SK-N-SH (cell line): ENCODE results near the gene CDH26. TPM values are rescaled to one million over a fixed set of nuclear protein-coding genes. Genes with fewer than 3 reads are reported as not detected.

Experiments
- CTCF ChIA-PET: fragments of 300-600, 350-600 bp; formaldehyde crosslinking; extraction: SDS; loops from one replicate; lab custom pipeline; 2021; lab: Yijun Ruan, JAX
- POLR2A ChIA-PET: fragments of 350-600 bp; sonication (Branson Sonifier 250); formaldehyde crosslinking; extraction: SDS; loops from one replicate; lab custom pipeline; 2020; ENCODE audit warnings: antibody characterized with exemption, inconsistent platforms; lab: Yijun Ruan, JAX
- DNase-seq: peaks from one replicate; pipeline ENCODE4 v3.0.0; 2012
- H2AFZ ChIP-seq: fragments of 200-600 bp; sonication (generic); 2 replicates; pipeline ENCODE4 v1.8.1; 2016; ENCODE audit warnings: antibody characterized with exemption, mild to moderate bottlenecking, low read depth
- H3F3A ChIP-seq: fragments of 200-600 bp; sonication (generic); replicated peaks from 2 replicates; pipeline ENCODE3; 2016; ENCODE audit warnings: antibody characterized with exemption, mild to moderate bottlenecking; ENCODE audit not compliant: insufficient read depth
- H3K27ac ChIP-seq, 2 experiments: fragments of 200-500 bp in 1 of 2; fragments of 200-600 bp in 1 of 2; sonication (Bioruptor generic) in 1 of 2; sonication (generic), shearing (Covaris generic) in 1 of 2; 2 replicates each; pipeline versions ENCODE4 v1.5.1 to v1.6.1; 2014 to 2016; ENCODE audit warnings: low read depth in 2 of 2, inconsistent platforms in 1 of 2, low read length in 1 of 2, mild to moderate bottlenecking in 1 of 2, mixed read lengths in 1 of 2
- H3K27me3 ChIP-seq: fragments of 200-600 bp; sonication (generic), shearing (Covaris generic); 2 replicates; pipeline ENCODE4 v1.6.1; 2016; ENCODE audit warnings: mixed run types; ENCODE audit not compliant: insufficient read depth
- H3K36me3 ChIP-seq, 2 experiments: fragments of 200-500 bp in 1 of 2; fragments of 200-600 bp in 1 of 2; sonication (Bioruptor generic) in 1 of 2; sonication (generic) in 1 of 2; replicated peaks in 1 of 2; 2 replicates each; pipeline versions ENCODE3 to v1.5.1; 2014 to 2016; ENCODE audit warnings: low read length in 1 of 2, mild to moderate bottlenecking in 1 of 2; ENCODE audit not compliant: insufficient read depth in 2 of 2, control insufficient read depth in 1 of 2
- H3K4me1 ChIP-seq, 2 experiments: fragments of 200-500 bp in 1 of 2; fragments of 200-600 bp in 1 of 2; sonication (Bioruptor generic) in 1 of 2; sonication (generic), shearing (Covaris generic) in 1 of 2; 2 replicates each; pipeline versions ENCODE4 v1.5.1 to v1.6.1; 2014 to 2016; ENCODE audit warnings: low read depth in 1 of 2, low read length in 1 of 2, mixed run types in 1 of 2; ENCODE audit not compliant: insufficient read depth in 2 of 2, control insufficient read depth in 1 of 2
- H3K4me2 ChIP-seq: fragments of 200-600 bp; sonication (generic), shearing (Covaris generic); 2 replicates; pipeline ENCODE4 v1.6.1; 2017; ENCODE audit warnings: mixed run types
- H3K4me3 ChIP-seq, 2 experiments: fragments of 200-500 bp in 1 of 2; fragments of 200-600 bp in 1 of 2; sonication (Bioruptor generic) in 1 of 2; sonication (generic), shearing (Covaris generic) in 1 of 2; 2 replicates each; pipeline versions ENCODE4 v1.5.1 to v1.8.1; 2014 to 2016; ENCODE audit warnings: low read depth in 2 of 2, inconsistent platforms in 1 of 2, low read length in 1 of 2, mild to moderate bottlenecking in 1 of 2, mixed read lengths in 1 of 2, moderate library complexity in 1 of 2
- H3K79me2 ChIP-seq: fragments of 200-600 bp; sonication (generic); 2 replicates; pipeline ENCODE4 v1.8.1; 2017; ENCODE audit warnings: mild to moderate bottlenecking; ENCODE audit not compliant: insufficient read depth
- H3K9ac ChIP-seq: fragments of 200-600 bp; sonication (generic); 2 replicates; pipeline ENCODE4 v1.6.1; 2017; ENCODE audit warnings: mixed run types
- H3K9me2 ChIP-seq: fragments of 200-600 bp; sonication (generic); 2 replicates; pipeline ENCODE4 v1.6.1; 2017; ENCODE audit warnings: mixed run types
- H3K9me3 ChIP-seq: fragments of 200-600 bp; sonication (generic); 2 replicates; pipeline ENCODE4 v1.6.1; 2017; ENCODE audit warnings: mixed run types, mild to moderate bottlenecking, moderate library complexity
- H4K20me1 ChIP-seq: fragments of 200-600 bp; sonication (generic); 2 replicates; pipeline ENCODE4 v1.6.1; 2017; ENCODE audit warnings: mild to moderate bottlenecking, mixed run types; ENCODE audit not compliant: insufficient read depth
- CHD2 ChIP-seq: fragments of 150-350 bp; IDR thresholded peaks from 2 replicates; pipeline ENCODE4 v1.6.1; 2018; ENCODE audit warnings: low read length; ENCODE audit not compliant: partially characterized antibody
- ELF1 ChIP-seq: IDR thresholded peaks from 2 replicates; pipeline ENCODE4 v1.4.0; 2012
- EP300 ChIP-seq, 2 experiments: IDR thresholded peaks; 2 replicates each; pipeline versions ENCODE4 v1.4.0 to v1.6.1; 2012; ENCODE audit warnings: borderline replicate concordance in 1 of 2, low read depth in 1 of 2, low read length in 1 of 2
- EZH2phosphoT487 ChIP-seq: fragments of 200-600 bp; sonication (generic); IDR thresholded peaks from 2 replicates; pipeline ENCODE4 v1.6.1; 2017; ENCODE audit warnings: low read depth, mixed run types, mild to moderate bottlenecking, antibody characterized with exemption, moderate library complexity, borderline replicate concordance
- FOSL2 ChIP-seq: IDR thresholded peaks from 2 replicates; pipeline ENCODE4 v1.4.0; 2012; ENCODE audit warnings: low read depth, mild to moderate bottlenecking, moderate library complexity, borderline replicate concordance
- FOXJ3 ChIP-seq: sonication (generic); formaldehyde crosslinking; IDR thresholded peaks from 2 replicates; pipeline ENCODE4 v1.5.1; 2020; ENCODE audit warnings: mild to moderate bottlenecking, missing genetic modification reagents
- GABPA ChIP-seq: IDR thresholded peaks from 2 replicates; pipeline ENCODE4 v1.4.0; 2012; ENCODE audit warnings: low read depth, mild to moderate bottlenecking
- GATA2 ChIP-seq: sonication (generic); formaldehyde crosslinking; IDR thresholded peaks from 2 replicates; pipeline ENCODE4 v1.5.0; 2020; ENCODE audit warnings: mild to moderate bottlenecking, missing genetic modification reagents
- IRF3 ChIP-seq: fragments of 150-350 bp; IDR thresholded peaks from 2 replicates; pipeline ENCODE4 v1.6.1; 2016; ENCODE audit warnings: mild to moderate bottlenecking, low read depth, low read length
- PBX3 ChIP-seq: IDR thresholded peaks from 2 replicates; pipeline ENCODE4; 2012
- RAD21 ChIP-seq: IDR thresholded peaks from 2 replicates; pipeline ENCODE4 v1.6.1; 2012; ENCODE audit warnings: mild to moderate bottlenecking, low read length
- SMC3 ChIP-seq: IDR thresholded peaks from 2 replicates; pipeline ENCODE4 v1.6.1; 2012; ENCODE audit warnings: low read depth, low read length, improper control_type of control experiment
- TAF1 ChIP-seq: IDR thresholded peaks from 2 replicates; pipeline ENCODE4 v1.6.1; 2012; ENCODE audit warnings: low read depth, mild to moderate bottlenecking, low read length, moderate library complexity, borderline replicate concordance
- TCF12 ChIP-seq: IDR thresholded peaks from 2 replicates; pipeline ENCODE4 v1.4.0; 2012
- TEAD4 ChIP-seq: IDR thresholded peaks from 2 replicates; pipeline ENCODE4 v1.4.0; 2012; ENCODE audit warnings: mild to moderate bottlenecking, borderline replicate concordance; ENCODE audit not compliant: insufficient read depth
- USF2 ChIP-seq: fragments of 150-350 bp; IDR thresholded peaks from 2 replicates; pipeline ENCODE4 v1.6.1; 2017; ENCODE audit warnings: antibody characterized with exemption, low read length, low read depth, borderline replicate concordance
- ZBTB33 ChIP-seq: IDR thresholded peaks from 2 replicates; pipeline ENCODE4 v1.4.0; 2012; ENCODE audit warnings: low read depth, borderline replicate concordance
- WGBS: methylation state at CpG from one replicate; pipeline ENCODE4 v1.1.6; 2017; ENCODE audit warnings: low lambda C conversion rate; 5-methylcytosine and 5-hydroxymethylcytosine counted together
- polyA plus RNA-seq, 3 experiments: library from polyadenylated mRNA; depleted of rRNA; stranded (reverse); fragments of >200 nt; gene quantifications; 2 replicates each; pipeline ENCODE4 v1.2.3, GENCODE V29; 2012

CDH26 gene
- polyA plus RNA-seq, 1 of the 3 experiments (the other 2 are of a cell fraction) = 0.13 TPM

- no peak overlapping the region for H2AFZ ChIP-seq
- 70% methylated on average over 9 of the region's 9 CpGs for WGBS
- H3K4me2 ChIP-seq = no peak overlapping the region
- H3K9me2 ChIP-seq = 0 out of 2 replicates have a peak, but pooled peaks cover 3% of the 10 kb centered on the region
- TF ChIP-seq FOSL2 (no peak), IRF3 (no peak), ELF1 (no peak), GATA2 (CRISPR knock-in tag) (no peak), FOXJ3 (CRISPR knock-in tag) (no peak), ZBTB33 (no peak), TAF1 (no peak), RAD21 (no peak), SMC3 (no peak), CHD2 (no peak), USF2 (no peak), EP300 (IDR thresholded peaks at IDR 0.05; ENCODE audit: borderline replicate concordance in 1 of 2, low read depth in 1 of 2, low read length in 1 of 2) (no peak), TEAD4 (no peak), TCF12 (no peak), PBX3 (no peak), EZH2phosphoT487 (no peak), GABPA (no peak)
- H3K4me1 ChIP-seq = no peaks in the 10 kb centered on the region
- H3K27ac ChIP-seq = no peak overlapping the region
- 0 out of 2 replicates have a peak, but pooled peaks cover 3% of the 10 kb centered on the region for H3K9me3 ChIP-seq
- CTCF ChIA-PET = no interaction called here
- no peaks in the 10 kb centered on the region for H3K36me3 ChIP-seq
- POLR2A ChIA-PET = no interaction called here
- H3K79me2 ChIP-seq = no peaks in the 10 kb centered on the region
- DNase-seq = no peak
- H4K20me1 ChIP-seq = no peaks in the 10 kb centered on the region
- H3K9ac ChIP-seq = no peak overlapping the region
- H3K27me3 ChIP-seq = no peaks in the 10 kb centered on the region
- no peak overlapping the region for H3K4me3 ChIP-seq
- no peaks in the 10 kb centered on the region for H3F3A ChIP-seq
Observed at GRCh38 chr20:59983076-59983475, 24.9 kb downstream of the CDH26 start.
